ENCODE data around the gene SP3.

GRCh38 chr2:173934895-173935294 lies 30.3 kb downstream of the SP3 start:
- TF ChIP-seq CTCF (IDR thresholded peaks at IDR 0.05) (no peak), POLR2A (IDR thresholded peaks at IDR 0.05) (no peak), POLR2AphosphoS5 (IDR thresholded peaks at IDR 0.05) (no peak)

All from gastroesophageal sphincter (tissue), 3 donors.